ENCODE data around the gene EXT2.

DNA sequence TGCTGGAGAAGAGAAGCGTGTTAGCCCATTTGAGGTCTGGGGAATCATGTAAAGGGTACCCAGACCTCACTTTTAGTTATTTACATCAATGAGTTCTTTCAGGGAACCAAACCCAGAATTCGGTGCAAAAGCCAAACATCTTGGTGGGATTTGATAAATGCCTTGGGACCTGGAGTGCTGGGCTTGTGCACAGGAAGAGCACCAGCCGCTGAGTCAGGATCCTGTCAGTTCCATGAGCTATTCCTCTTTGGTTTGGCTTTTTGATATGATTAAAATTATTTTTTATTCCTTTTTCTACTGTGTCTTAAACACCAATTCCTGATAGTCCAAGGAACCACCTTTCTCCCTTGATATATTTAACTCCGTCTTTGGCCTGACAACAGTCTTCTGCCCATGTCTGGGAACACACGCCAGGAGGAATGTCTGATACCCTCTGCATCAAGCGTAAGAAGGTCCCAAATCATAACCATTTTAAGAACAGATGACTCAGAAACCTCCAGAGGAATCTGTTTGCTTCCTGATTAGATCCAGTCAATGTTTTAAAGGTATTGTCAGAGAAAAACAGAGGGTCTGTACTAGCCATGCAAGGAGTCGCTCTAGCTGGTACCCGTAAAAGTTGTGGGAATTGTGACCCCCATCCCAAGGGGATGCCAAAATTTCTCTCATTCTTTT is 149.3 kb downstream of the EXT2 start:
- TF ChIP-seq ARNT (IDR thresholded peaks at IDR 0.05): no peak
- no peak for TF ChIP-seq ZNF384 (IDR thresholded peaks at IDR 0.05)
- TF ChIP-seq, protein P1, sequence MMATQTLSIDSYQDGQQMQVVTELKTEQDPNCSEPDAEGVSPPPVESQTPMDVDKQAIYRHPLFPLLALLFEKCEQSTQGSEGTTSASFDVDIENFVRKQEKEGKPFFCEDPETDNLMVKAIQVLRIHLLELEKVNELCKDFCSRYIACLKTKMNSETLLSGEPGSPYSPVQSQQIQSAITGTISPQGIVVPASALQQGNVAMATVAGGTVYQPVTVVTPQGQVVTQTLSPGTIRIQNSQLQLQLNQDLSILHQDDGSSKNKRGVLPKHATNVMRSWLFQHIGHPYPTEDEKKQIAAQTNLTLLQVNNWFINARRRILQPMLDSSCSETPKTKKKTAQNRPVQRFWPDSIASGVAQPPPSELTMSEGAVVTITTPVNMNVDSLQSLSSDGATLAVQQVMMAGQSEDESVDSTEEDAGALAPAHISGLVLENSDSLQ (IDR thresholded peaks at IDR 0.05): no peak
- no peak for TF ChIP-seq L3MBTL2 (conservative IDR thresholded peaks at IDR 0.05)
- TF ChIP-seq HDGF (IDR thresholded peaks at IDR 0.05; ENCODE audit: borderline replicate concordance): no peak
- TF ChIP-seq SP1 (IDR thresholded peaks at IDR 0.05): no peak
- no peak for TF ChIP-seq FOXM1 (IDR thresholded peaks at IDR 0.05; ENCODE audit: borderline replicate concordance)
- TF ChIP-seq ELF4 (IDR thresholded peaks at IDR 0.05): no peak
- no peak for TF ChIP-seq SUZ12 (IDR thresholded peaks at IDR 0.05)
- no peak for TF ChIP-seq FOXK2 (IDR thresholded peaks at IDR 0.05)
- no peak for TF ChIP-seq TARDBP (IDR thresholded peaks at IDR 0.05)

Data from HEK293T (cell line).